ENCODE results near the gene TEAD1.

The TEAD1 gene

DNA sequence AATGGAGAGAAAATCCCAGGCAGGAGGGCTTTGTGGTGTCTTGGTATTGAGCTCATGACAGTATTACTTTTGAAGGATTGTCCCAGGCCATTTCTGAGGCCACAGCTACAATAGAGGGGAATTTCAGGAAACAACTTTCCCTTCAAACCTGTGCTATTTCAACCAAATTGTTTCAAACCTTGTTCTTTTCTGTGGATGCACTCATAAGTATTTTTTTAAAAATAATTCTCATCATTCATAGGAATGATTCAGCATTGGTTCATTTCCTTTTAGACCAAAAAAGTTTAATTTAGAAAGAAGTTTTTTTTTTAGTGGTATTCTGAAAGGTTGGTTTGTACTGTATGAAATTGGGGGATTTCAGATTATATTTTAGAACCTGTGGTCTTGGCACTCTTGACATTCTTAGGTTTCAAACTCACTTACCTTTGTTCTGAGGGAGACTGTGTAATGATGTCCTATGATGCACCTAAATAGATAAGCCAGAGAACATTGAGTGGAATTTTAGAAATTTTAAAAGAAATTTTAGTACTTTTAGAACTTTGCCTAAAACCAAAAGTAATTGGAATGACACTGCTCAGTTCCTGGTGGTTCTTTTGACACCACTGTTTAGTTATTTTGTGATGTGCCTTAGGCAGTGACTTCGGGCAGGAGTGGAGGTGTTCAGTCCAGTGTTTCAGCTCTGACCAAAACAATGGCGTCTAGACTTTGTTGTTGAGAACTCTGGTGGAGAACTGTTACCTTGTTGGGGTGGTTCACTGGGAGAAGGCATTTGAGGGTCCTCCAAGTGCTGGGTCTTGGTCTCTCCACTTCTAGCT, 12.2 kb downstream of the TEAD1 start:
- DNase-seq (ENCODE audit: low spot score): no peak

DNA sequence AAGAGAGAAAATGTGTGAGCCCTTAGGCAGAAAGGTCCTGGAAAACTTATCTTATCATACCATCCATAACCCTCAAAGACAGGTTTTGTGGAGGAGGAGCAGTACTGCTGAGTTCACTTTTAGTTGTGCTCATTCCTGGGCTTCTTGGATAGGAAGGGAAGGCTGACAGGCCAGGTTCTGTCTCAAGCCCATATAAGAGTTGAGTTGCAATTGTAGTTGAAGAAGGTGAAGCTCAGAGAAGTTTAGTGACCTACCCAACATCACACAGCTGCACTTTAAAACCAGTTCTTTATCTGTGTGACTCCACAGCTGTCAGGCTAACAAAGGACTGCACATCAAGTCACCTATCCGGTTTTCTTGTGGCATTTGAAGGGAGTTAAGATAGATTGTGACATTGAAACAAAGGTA, 13.0 kb downstream of the TEAD1 start:
- no peak for DNase-seq (ENCODE audit: low spot score)

DNA sequence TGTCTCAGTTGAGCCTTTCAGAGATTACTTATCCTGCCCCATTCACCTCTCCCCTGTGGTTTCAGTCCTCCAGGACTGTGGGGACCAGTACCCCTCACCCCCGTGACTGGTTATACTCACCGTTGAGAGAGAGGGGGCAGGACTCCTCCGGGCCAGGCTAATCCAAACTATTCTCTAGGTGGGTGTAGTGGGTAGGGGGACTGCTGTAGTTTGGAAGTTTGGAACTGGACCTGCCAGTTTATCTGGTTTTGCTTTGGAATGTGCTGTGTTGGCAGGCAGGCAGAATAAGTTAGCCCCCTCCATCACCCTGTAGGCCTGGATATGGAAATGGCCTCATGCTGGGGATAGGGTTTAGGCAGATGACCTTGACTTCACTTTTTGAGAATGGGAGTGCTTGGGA, 13.5 kb downstream of the TEAD1 start:
- no peak for DNase-seq (ENCODE audit: low spot score)

- DNase-seq (ENCODE audit: low spot score): no peak
Observed at GRCh38 chr11:12689029-12689755, 15.0 kb downstream of the TEAD1 start.

DNA sequence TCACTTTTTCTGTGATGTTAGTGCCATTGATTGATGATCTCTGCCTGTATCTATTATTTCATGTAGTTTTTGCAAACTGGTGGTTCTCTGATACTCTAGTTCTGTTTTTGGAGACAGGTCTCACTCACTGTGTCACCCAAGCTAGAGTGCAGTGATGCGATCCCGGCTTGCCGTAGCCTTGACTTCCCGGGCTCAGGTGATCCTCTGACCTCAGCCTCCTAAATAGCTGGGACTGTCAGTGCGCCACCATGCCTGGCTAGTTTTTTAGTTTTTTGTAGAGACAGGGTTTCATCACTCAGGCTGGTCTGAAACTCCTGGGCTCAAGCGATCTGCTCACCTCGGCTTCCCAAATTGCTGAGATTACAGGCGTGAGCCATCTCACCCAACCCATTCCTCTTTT, 16.4 kb downstream of the TEAD1 start:
- DNase-seq (ENCODE audit: low spot score): no peak

DNA sequence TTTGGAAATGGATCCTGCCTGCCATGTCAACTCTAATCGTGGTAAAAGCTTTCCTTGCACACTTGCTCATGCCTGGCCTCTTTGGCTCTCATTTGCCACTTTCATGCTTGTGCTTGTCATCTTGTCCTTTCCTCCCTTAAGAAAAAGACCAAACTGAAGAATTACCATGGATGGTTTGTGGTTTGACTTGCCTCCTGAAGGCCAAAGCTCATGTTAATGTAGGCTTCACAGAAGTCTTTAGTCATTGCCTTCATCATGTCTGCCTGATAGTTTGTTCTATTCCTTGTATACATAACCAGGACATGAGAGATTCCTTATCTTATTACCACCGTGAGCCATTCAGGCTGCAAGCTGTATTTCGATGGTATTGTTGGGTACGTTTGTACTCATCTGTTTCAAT, 17.3 kb downstream of the TEAD1 start:
- DNase-seq (ENCODE audit: low spot score): no peak

- DNase-seq (ENCODE audit: low spot score): no peak
Observed at GRCh38 chr11:12692229-12693075, 18.2 kb downstream of the TEAD1 start.

DNA sequence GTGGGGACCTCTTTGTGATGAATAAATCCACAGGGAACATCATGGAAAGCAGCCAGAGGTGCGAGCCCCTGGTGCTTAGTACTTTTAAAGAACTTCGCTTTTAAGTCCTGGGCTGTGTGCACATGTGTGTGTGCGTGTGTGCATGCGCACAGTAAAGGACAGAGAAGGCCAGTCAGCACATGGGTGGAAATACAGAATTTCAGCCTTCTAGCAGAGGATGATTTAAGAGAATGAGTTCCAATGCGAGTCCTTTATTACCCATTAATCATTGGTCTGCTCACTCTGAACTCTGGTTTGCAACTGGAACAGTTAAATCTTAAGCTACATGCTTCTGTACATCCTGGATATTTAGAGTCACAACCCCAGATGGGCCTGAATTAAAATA, 18.9 kb downstream of the TEAD1 start:
- no peak for DNase-seq (ENCODE audit: low spot score)

DNA sequence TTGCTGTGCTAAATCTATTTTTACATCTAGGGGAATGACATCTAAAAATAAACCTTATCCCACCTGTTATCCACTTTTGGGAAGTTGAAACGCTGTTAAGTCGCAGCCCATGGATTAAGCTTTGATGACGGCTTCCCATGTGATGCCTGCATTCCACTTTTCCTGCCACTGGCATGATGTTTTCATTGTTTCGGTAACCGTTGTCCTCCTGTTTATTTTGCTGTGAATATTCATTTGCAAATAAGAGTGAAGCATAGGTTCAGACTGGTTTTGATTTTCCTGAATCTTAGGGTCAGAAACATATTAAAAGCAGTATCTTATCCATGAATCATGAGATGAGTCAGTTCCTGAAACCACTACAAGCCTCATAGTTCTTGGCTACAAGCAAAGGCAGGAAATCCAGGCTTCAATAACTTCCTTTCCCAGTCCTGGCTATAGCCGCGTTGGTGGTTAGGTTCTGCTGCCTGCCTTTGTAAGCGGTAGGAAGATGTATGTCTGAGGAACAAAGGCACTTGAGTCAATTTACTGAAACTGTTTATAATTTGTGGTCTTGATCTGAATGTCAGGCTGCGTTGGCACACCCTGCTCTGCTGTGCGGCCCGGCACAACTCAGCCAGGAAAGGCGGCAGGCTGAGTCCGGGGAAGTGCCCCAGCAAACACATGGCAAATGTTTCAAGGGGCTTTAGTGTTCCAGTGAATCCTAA, 19.4 kb downstream of the TEAD1 start:
- DNase-seq (ENCODE audit: low spot score): no peak

DNA sequence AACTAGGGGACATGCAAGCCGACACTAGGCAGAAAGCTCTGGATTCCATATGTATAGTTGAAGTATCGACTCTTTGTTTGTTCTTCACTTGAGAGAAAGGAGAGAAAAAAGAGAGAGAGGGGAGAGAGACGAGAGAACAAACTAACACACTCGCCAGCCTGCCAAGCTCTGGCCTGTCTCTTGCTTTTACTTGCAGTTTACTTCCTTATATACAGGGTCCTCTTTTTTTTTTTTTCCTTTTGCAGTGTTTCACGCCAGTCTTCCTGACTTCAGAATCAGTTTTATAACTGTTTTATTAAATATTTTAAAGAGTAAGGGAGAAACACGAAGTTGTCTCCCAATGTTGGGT, 19.9 kb downstream of the TEAD1 start:
- no peak for DNase-seq (ENCODE audit: low spot score)

GRCh38 chr11:12695221-12695794, 21.1 kb downstream of the TEAD1 start:
- DNase-seq (ENCODE audit: low spot score): no peak

- no peak for DNase-seq (ENCODE audit: low spot score)
Observed at GRCh38 chr11:12695873-12696272, 21.7 kb downstream of the TEAD1 start.

- DNase-seq (ENCODE audit: low spot score): no peak
Observed at GRCh38 chr11:12696911-12697581, 22.8 kb downstream of the TEAD1 start.

GRCh38 chr11:12698048-12698447, 23.8 kb downstream of the TEAD1 start:
- no peak for DNase-seq (ENCODE audit: low spot score)

GRCh38 chr11:12701811-12702592, 27.8 kb downstream of the TEAD1 start:
- DNase-seq (ENCODE audit: low spot score): no peak

DNA sequence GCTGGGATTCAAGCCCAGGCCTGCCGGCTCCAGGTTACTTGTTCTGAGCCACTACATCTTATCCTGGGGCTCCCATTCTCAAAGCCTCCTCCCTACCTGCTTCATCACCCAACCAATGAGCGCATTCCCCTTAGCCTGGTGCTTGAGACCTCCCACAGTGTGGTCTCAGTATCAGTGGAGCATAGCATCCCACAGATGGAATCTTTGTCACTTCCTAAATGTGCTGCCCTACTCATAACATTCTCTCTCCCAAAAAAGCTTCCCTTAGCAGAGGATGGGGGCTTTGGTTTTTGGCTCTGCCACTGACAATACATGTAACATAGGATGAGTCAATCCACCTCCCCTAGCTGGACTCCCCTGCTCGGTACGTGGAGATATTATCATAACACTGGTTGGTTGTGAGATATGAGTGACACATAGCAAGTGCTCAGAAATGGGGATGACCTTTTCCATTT, 28.8 kb downstream of the TEAD1 start:
- DNase-seq (ENCODE audit: low spot score): no peak

GRCh38 chr11:12704049-12704448, 29.8 kb downstream of the TEAD1 start:
- no peak for DNase-seq (ENCODE audit: low spot score)

DNA sequence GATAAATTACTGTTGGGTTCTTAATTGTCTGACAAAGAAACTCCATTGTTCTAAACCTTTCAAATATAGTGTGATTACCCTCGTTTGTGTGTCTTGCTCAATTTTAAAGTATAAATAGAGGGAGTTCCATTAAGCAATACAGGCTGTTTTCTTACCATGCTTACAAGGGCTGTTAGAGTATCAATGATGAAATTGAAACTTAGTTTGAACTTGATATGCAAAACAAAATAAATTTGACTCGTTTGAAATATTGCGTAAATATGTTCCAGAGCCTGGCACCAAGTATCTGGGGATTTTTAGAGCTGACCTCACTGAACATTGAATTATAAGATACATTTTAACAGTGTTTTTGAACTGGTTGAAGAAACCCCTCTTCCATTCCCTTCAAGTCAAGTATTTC, 31.7 kb downstream of the TEAD1 start:
- DNase-seq (ENCODE audit: low spot score): no peak

DNA sequence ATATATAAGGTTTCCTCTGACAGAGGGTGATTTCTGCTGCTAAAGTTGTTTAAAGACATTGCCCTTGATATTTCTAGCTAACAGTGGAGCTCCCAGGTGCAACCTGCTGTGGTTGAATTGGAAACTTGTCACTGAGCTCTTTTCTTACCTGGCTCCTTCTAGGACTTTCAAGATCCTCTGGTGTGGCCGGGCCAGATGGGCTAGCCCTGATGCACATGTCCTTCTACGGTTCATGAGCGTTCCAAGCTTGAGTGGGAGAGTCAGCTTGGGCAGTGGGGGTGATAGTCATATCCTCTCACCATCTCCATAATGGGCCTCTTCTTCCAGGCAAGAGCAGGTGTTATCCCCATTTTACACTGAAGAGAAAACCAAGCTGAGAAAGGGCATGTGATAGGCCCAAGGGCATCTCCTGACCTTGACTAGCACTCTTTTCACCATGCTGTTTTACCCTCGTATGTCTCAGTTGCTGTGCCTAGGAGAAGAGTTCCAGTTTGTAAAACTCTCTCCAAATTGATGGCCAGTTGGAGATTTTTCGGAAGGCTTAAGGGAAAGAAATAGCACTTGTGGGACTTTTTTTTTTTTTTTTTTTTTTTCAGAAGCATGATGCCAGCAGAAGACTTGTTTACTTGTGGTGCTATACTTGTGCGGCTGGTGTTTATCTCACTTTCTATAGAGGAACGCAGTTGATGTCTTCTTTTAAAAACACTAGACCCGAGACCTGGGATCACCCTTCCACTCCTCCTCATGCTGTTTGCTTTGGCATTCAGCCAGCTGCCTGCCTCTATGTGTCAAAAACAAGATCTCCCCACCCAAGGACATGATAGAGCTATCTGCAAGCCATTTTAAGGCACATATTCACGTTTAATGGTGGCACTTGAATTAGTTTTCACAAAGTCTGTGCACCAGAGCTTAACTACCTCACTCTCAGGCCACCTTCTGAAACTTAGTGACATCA, 32.6 kb downstream of the TEAD1 start:
- DNase-seq (ENCODE audit: low spot score): no peak

Data from NAMALWA (cell line).